HL-60 (cell line): ENCODE data around the gene DHX36.

Experiments used
- DNase-seq, 2 experiments: peaks; one replicate each; pipeline ENCODE4 v3.0.0-alpha.2; 2010 to 2020; ENCODE audit warnings: low read depth in 1 of 2, low spot score in 1 of 2
- H3K27ac ChIP-seq: fragments of 250-450 bp; sonication (Bioruptor Pico); replicated peaks from 2 replicates; pipeline ENCODE4 v1.5.1; 2020; ENCODE audit warnings: mild to moderate bottlenecking, moderate library complexity
- H3K27me3 ChIP-seq: fragments of 250-450 bp; sonication (Bioruptor Pico); 2 replicates; pipeline ENCODE4 v1.5.1; 2021; ENCODE audit warnings: mild to moderate bottlenecking, moderate library complexity; ENCODE audit not compliant: insufficient read depth, poor library complexity, severe bottlenecking
- H3K4me3 ChIP-seq: replicated peaks from 2 replicates; pipeline ENCODE4 v1.5.1; 2011; ENCODE audit warnings: mild to moderate bottlenecking, control low read depth, low read length; ENCODE audit not compliant: insufficient read depth
- GABPA ChIP-seq: IDR thresholded peaks from 2 replicates; pipeline ENCODE4 v1.6.1; 2012; ENCODE audit warnings: low read depth
- POLR2AphosphoS5 ChIP-seq: IDR thresholded peaks from 2 replicates; pipeline ENCODE4 v1.6.1; 2012; ENCODE audit warnings: low read depth
- REST ChIP-seq: IDR thresholded peaks from 2 replicates; pipeline ENCODE4 v1.6.1; 2012; ENCODE audit warnings: low read depth; ENCODE audit not compliant: insufficient replicate concordance
- SPI1 ChIP-seq: IDR thresholded peaks from 2 replicates; pipeline ENCODE4 v1.6.1; 2012; ENCODE audit warnings: low read depth, mild to moderate bottlenecking, borderline replicate concordance
- TF ChIP-seq, protein P1 (sequence below): IDR thresholded peaks from one replicate; pipeline ENCODE4 v1.5.1; 2011; ENCODE audit warnings: low read length, control low read depth, inconsistent platforms; ENCODE audit not compliant: insufficient read depth

Gene DHX36

GRCh38 chr3:154275292-154275691 lies 49.0 kb downstream of the DHX36 start:
- Histone ChIP-seq H3K27ac (no peak overlapping the region), H3K4me3 (no peak overlapping the region), H3K27me3 (no peaks in the 10 kb centered on the region)
- TF ChIP-seq SPI1 (no peak), REST (no peak), GABPA (no peak), POLR2AphosphoS5 (no peak)
- TF ChIP-seq, protein P1, sequence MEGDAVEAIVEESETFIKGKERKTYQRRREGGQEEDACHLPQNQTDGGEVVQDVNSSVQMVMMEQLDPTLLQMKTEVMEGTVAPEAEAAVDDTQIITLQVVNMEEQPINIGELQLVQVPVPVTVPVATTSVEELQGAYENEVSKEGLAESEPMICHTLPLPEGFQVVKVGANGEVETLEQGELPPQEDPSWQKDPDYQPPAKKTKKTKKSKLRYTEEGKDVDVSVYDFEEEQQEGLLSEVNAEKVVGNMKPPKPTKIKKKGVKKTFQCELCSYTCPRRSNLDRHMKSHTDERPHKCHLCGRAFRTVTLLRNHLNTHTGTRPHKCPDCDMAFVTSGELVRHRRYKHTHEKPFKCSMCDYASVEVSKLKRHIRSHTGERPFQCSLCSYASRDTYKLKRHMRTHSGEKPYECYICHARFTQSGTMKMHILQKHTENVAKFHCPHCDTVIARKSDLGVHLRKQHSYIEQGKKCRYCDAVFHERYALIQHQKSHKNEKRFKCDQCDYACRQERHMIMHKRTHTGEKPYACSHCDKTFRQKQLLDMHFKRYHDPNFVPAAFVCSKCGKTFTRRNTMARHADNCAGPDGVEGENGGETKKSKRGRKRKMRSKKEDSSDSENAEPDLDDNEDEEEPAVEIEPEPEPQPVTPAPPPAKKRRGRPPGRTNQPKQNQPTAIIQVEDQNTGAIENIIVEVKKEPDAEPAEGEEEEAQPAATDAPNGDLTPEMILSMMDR = no peak
- DNase-seq = no peak

DNA sequence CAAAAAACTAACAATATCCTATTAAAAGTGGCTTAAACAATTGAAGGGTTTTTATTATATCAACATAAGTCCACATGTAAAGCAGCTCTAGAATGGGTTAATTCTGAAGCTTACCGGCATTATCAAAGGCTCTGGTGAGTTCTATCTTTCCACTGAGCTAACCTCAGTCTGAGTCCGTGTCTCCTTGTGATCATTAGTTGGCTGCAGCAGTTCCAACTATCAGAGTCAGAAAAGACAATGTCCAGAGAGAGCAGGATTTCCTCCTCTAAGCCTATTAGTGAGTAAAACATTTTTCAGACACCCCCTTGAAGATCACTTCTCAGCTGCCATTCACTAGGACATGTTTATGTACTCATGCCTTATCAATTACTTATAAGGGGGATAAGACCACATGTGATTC lies 49.9 kb downstream of the DHX36 start:
- Histone ChIP-seq H3K27me3 (no peaks in the 10 kb centered on the region), H3K4me3 (no peak overlapping the region), H3K27ac (no peak overlapping the region)
- no peak for TF ChIP-seq GABPA
- no peak for TF ChIP-seq SPI1
- no peak for TF ChIP-seq POLR2AphosphoS5
- TF ChIP-seq, protein P1 = no peak
- TF ChIP-seq REST = no peak
- no peak for DNase-seq

DNA sequence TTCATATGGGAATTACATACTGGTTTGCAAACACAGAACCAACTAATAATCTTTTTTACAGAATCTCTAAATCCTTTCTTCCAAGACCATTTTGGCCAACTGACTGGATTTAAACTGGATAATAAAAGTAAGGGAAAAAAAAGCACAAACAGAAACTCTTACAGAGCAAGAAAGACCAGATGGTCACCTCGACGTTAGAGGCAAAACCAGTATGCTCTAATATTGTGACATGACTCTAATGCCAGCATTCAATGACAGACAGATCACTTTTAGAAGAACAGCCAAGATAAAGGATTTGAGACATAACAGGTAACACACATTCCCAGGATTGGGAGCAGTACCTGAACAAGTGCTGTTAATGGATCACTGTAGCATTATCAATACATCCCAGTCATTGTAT lies 50.9 kb downstream of the DHX36 start:
- no peak overlapping the region for H3K27ac ChIP-seq
- TF ChIP-seq POLR2AphosphoS5 = no peak
- no peak for TF ChIP-seq REST
- TF ChIP-seq, protein P1 = no peak
- DNase-seq = no peak
- no peak overlapping the region for H3K4me3 ChIP-seq
- no peaks in the 10 kb centered on the region for H3K27me3 ChIP-seq
